ENCODE measurements around the gene TNP2.

- TF ChIP-seq GATA2 (IDR thresholded peaks at IDR 0.05; ENCODE audit: low read depth, low read length) (no peak), GATA3 (IDR thresholded peaks at IDR 0.05; ENCODE audit: low read depth, low read length) (no peak)
Measured at GRCh38 chr16:11306381-11306780, 37.3 kb upstream of the TNP2 start.

Measured in SH-SY5Y (cell line).